ENCODE results near the gene TBXAS1. TPM values are rescaled to one million over a fixed set of nuclear protein-coding genes. Genes with fewer than 3 reads are reported as not detected.

TBXAS1 gene
- polyA plus RNA-seq, 1 donor from 2014 or later = 0.93 TPM

- no peaks in the 10 kb centered on the region for H3K79me2 ChIP-seq (replicated peaks; ENCODE audit: insufficient read depth, low read length)
- no peak overlapping the region for H3K4me2 ChIP-seq (ENCODE audit: low read length)
- H2AFZ ChIP-seq (ENCODE audit: low read depth, low read length) = no peak overlapping the region
- no peak overlapping the region for H3K4me3 ChIP-seq (ENCODE audit: low read length)
- no peak overlapping the region for H3K9ac ChIP-seq (ENCODE audit: low read length)
- no peaks in the 10 kb centered on the region for H3K36me3 ChIP-seq (ENCODE audit: insufficient read depth, low read length)
- no peaks in the 10 kb centered on the region for H3K27me3 ChIP-seq (ENCODE audit: insufficient read depth, low read depth, low read length)
- H3K27ac ChIP-seq (ENCODE audit: low read length) = no peak overlapping the region
- no peaks in the 10 kb centered on the region for H3K9me3 ChIP-seq (ENCODE audit: low read length)
- TF ChIP-seq REST (IDR thresholded peaks at IDR 0.05; ENCODE audit: borderline replicate concordance) (no peak), TAF1 (IDR thresholded peaks at IDR 0.05; ENCODE audit: low read depth) (no peak), RAD21 (conservative IDR thresholded peaks at IDR 0.05) (no peak), EP300 (conservative IDR thresholded peaks at IDR 0.05; ENCODE audit: poor library complexity, severe bottlenecking) (no peak), EZH2 (IDR thresholded peaks at IDR 0.05; ENCODE audit: borderline replicate concordance, insufficient read depth, low read length, poor library complexity, severe bottlenecking) (no peak), POLR2AphosphoS5 (IDR thresholded peaks at IDR 0.05) (no peak), MXI1 (conservative IDR thresholded peaks at IDR 0.05; ENCODE audit: poor library complexity, severe bottlenecking) (no peak), CTCF (IDR thresholded peaks at IDR 0.05; ENCODE audit: poor library complexity, severe bottlenecking) (no peak), SMC3 (conservative IDR thresholded peaks at IDR 0.05; ENCODE audit: poor library complexity) (no peak)
- no peaks in the 10 kb centered on the region for H3F3A ChIP-seq (ENCODE audit: insufficient read depth, low read length, poor library complexity, severe bottlenecking)
- no peaks in the 10 kb centered on the region for H3K9me2 ChIP-seq (ENCODE audit: insufficient read depth, low read length)
- H4K20me1 ChIP-seq (ENCODE audit: insufficient read depth) = no peaks in the 10 kb centered on the region
Measured at GRCh38 chr7:139791316-139791715, 37.7 kb upstream of the TBXAS1 start.

- Histone ChIP-seq H3K36me3 (ENCODE audit: insufficient read depth, low read length) (no peaks in the 10 kb centered on the region), H3K9me3 (ENCODE audit: low read length) (no peaks in the 10 kb centered on the region), H3K27me3 (ENCODE audit: insufficient read depth, low read depth, low read length) (no peaks in the 10 kb centered on the region), H4K20me1 (ENCODE audit: insufficient read depth) (no peaks in the 10 kb centered on the region), H3K79me2 (replicated peaks; ENCODE audit: insufficient read depth, low read length) (no peaks in the 10 kb centered on the region), H3K9me2 (ENCODE audit: insufficient read depth, low read length) (no peaks in the 10 kb centered on the region), H3F3A (ENCODE audit: insufficient read depth, low read length, poor library complexity, severe bottlenecking) (no peaks in the 10 kb centered on the region), H3K9ac (ENCODE audit: low read length) (no peak overlapping the region), H3K4me2 (ENCODE audit: low read length) (no peak overlapping the region), H3K4me3 (ENCODE audit: low read length) (no peak overlapping the region), H3K27ac (ENCODE audit: low read length) (no peak overlapping the region), H2AFZ (ENCODE audit: low read depth, low read length) (no peak overlapping the region)
- TF ChIP-seq CTCF (IDR thresholded peaks at IDR 0.05; ENCODE audit: poor library complexity, severe bottlenecking) (no peak), RAD21 (conservative IDR thresholded peaks at IDR 0.05) (no peak), REST (IDR thresholded peaks at IDR 0.05; ENCODE audit: borderline replicate concordance) (no peak), EZH2 (IDR thresholded peaks at IDR 0.05; ENCODE audit: borderline replicate concordance, insufficient read depth, low read length, poor library complexity, severe bottlenecking) (no peak), TAF1 (IDR thresholded peaks at IDR 0.05; ENCODE audit: low read depth) (no peak), POLR2AphosphoS5 (IDR thresholded peaks at IDR 0.05) (no peak), MXI1 (conservative IDR thresholded peaks at IDR 0.05; ENCODE audit: poor library complexity, severe bottlenecking) (no peak), SMC3 (conservative IDR thresholded peaks at IDR 0.05; ENCODE audit: poor library complexity) (no peak), EP300 (conservative IDR thresholded peaks at IDR 0.05; ENCODE audit: poor library complexity, severe bottlenecking) (no peak)
Measured at GRCh38 chr7:139797607-139798006, 31.5 kb upstream of the TBXAS1 start.

Measured in neural cell (in vitro differentiated cells).